Superior temporal gyrus (tissue), 1 donor: ENCODE measurements around the gene PTPRG.

Experiments used
- DNase-seq: peaks from one replicate; pipeline ENCODE4 v3.0.0-alpha.2; 2016; ENCODE audit errors: extremely low spot score

The PTPRG gene

DNA sequence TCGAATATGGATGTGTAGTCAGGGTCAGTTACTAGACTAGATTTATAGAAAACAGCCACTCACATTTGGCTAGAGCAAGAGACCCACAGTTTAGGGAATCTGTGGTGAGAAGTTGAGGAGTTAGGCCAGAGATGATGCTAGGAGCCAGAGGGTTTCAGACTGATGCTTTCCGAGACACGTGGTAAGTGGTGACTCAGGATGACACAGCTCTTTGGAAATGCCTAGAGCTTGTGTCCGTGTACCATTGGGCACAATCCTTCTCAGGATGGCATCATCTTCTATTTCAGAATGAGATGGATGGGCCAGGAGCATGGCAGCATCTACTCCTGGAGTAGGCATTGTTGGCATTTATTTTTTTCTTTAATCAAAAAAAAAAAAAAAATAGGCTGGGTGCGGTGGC is 28.5 kb downstream of the PTPRG start:
- DNase-seq = no peak

DNA sequence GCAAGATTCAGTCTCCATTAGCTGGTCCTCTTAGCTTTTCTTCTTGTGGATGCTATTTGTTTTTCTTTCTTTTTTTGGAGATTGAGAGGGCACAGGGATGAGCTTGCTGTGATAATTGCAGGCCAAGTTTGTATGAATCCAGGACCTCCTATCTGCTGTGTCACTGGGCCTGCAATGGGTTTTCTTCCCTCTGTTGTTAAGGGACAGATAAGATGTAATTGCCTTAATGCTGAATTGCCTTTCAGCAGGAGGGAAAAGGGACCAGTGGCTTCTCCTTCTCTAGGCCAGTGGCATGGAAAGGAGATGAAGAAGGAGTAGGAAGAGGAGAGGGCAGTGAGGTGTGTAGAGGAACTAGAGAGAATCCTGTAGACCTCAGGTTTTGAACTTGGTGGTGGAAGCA is 29.9 kb downstream of the PTPRG start:
- DNase-seq = no peak

DNA sequence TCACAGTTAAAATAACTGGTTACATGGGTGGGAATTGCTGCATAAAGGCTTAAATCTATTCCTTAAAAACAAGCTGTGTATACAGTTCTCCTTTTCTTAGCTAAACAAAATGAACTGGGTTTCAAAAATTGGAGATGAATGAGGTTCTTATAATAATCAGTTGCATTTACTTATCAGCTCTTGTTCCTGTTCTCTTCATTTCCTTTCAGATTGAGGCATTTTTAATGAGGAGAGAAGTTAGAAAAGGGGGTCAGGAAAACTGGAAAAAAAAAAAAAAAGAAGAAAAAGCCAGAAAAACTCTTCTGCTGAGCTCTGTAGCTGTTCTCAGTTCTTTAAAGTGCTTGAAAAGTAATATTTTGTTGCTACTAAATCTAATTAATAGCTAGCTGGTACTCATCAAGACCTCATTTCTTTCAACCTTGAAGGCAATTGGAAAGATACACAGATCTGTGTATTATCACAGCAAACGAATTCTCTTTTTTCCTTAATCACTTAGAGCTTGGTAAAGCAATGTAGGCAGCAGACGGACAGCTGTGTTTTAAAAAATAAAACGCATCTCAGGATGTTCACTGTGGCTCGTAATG is 32.2 kb downstream of the PTPRG start:
- DNase-seq = no peak

DNA sequence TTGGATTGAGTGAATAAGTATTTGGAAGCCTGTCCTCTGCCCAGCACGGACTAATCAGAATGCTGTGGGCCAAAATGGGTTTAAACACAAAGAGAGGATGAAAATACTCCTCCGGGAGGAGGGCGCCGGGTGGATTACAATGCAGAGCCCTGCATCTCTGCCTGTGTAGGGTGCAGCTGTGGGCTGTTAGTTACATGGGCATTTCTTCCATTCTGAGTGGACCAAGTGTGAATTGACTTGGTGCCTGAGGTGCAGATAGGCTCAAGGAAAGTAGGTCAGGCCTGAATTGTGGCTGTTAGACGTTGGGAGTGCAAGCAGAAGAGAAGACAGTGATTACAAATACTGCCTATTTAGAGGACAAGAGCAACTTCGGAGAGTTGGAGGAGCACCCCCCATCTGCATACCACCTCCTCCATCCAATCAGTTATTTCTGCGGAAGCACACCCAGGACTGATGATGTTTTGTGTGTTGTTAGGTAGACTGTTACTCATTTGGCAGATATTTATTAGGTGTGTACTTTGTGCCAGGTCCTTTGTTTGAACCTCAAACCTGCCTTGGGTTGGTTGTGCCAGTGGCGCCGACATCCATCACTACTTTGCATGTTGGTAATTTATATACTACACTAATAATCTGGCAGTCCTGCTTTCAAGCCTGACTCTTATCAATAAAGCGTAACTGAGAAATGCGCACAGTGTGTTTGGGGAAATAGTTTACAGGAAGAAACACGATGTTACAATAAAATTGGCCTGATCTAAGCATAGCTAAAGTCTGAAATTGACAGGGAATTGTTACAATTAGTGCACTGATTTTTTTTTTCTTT is 33.0 kb downstream of the PTPRG start:
- no peak for DNase-seq

DNA sequence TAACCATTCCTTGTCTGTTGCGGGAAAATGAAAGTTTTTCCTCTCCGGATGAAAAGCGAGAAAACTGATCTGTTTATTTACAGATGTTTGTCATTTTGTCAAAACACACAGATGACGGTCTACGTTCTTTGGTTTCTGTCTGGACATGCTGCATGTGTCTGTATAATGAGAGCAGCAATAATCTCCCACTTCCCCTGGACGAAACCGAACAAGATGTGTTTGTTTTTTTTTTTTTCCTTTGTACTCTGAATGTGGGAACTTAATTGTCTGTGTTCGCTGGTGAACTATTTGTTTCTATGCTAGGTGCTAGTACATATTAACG is 33.6 kb downstream of the PTPRG start:
- DNase-seq = no peak

DNA sequence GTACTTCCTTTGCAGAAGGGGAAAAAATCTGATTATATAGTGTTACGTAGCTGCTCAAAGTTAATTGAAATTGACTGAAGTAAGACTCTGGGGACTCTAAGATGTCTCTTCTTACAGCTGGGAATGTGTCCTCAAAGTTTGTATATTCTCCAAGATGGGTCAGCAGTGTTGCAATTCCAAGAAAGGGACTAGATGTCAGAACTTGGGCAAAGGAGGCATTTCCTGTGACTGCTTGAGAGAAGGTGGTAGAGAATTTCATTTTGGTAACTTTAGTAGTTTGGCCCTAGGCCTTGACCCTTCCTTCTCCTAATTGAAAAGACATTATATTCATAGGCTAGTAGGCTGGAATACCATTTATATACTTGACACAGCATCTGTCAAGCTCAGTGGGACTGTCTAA is 33.9 kb downstream of the PTPRG start:
- DNase-seq = no peak

DNA sequence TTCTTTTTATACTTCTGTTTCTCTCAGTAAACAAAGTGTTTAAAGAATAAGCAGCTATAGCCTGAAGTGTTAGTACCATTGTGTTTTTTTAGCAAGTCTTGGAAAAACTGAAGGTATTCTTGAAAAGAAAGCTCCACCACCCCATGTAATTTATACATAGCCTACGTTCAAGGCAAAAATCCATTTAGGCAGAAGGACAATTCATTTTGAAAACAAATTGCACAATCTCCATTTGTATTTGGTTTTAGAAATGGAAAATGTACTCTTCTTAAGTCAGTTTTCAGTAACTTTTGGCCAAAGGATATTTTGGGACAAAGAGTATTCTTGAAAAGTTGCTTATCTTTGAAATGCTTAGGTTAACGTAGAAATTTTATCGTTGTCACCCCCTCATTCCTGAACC is 34.5 kb downstream of the PTPRG start:
- DNase-seq = no peak

DNA sequence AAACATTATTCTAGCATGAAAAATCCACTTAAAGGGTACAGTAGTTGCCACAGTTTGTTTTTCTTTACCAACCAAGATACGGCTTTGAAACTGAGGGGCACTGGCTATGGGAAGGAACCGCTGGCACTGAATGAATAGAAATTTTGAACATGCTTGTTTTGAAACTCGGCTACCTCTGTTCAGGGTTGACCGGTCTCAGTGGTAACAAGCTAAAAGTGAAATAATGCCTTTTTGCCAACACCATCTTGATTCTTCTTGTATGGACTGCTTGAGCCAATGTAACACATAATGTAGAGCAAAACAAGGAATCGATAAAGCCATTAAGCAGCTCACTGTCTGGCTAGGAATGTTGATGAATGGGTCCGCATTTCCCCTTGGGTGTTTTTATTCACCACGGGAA is 36.5 kb downstream of the PTPRG start:
- no peak for DNase-seq

DNA sequence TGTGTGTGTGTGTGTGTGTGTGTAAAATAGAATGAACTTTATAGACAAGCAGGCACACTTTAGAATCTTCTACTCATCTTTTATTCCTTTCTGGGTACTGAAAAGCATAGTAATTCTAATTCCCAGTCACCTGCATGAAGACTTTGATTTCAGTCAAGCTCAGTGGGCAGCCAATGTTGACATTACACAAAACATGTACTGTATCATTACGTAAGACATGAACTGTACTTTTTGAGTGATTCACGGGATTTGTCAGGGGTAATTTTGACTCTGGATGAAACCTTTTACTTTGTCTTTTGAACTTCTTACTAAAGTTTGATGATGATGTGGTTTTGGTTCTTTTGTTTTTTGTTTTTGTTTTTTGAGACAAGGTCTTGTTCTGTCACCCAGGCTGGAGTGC is 38.8 kb downstream of the PTPRG start:
- no peak for DNase-seq

DNA sequence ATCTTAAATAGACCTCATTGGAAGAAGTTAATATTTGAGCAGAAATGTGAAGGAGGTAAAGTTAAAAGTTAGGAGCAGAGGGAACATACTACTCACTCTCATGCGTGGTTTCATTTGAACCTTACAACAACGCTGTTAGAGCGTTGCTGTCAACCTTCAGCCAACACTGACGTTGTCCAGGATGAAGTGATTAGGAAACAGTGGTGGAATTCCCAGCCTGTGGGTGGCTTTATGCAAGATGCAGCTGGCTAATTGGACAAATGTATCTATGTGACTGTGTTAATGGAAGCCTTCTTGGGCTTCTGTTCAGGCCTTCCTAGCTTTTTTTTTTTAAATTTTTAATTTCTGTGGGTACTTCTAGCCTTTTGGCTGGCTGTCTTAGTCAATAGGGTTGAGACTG is 40.5 kb downstream of the PTPRG start:
- DNase-seq = no peak

DNA sequence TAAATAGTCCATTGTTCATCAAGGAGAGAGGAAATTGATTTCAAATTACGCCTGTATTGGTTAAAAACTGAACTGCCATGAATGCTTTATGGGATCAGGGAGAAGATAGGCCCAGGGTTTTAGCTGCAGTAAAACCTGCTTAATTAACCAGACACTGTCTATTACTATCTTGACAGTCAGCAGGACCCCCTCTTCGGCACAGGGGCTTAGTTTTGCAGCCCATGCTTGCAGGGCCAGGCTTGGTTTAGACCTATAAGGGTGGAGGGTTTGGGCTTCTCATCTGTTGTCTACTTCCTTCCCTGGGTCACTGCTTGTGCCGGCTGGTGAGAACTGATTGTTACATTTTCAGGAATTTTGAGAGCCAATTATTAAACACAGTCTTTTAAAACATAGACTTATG is 41.1 kb downstream of the PTPRG start:
- DNase-seq = no peak

DNA sequence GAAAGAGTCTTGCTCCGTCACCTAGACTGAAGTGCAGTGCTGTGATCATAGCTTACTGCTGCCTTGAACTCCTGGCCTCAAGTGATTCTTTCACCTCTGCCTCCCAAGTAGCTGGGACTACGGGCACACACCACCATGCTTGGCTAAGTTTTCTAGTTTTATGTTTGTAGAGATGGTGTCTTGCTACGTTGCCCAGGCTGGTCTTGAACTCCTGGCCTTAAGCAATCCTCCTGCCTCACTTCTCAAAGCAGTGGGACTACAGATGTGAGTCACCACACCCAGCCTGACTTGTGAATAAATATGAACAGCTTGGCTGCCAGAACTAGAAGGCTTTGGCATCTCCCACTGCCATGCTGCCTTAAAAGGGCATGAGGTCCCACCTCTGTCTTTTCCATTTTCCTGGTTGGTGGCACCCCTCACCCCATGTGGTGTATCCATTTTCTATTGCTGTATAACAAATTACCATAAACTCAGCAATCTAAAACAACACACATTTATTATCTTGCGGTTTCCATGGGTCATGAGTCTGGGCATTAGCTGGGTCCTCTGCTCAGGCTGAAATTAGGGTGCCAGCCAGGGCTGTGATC is 44.3 kb downstream of the PTPRG start:
- no peak for DNase-seq

DNA sequence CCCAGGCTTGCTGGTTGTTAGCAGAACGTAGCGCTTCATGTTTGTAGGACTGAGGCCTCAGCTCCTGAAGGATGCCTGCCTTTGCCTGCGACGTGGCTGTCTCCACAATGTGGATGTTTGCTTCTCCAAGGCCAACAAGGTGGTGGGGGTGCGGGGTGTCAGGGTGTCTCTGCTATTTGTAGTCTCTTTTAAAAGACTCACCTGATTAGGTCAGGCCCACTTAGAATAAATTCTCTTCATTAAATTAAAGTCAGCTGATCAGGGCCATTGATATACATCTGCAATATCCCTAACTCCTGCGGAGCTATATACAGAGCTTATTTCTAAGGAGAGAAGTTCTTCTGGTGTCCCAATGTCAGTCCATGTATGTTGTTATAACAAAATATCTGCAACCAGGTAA is 44.8 kb downstream of the PTPRG start:
- DNase-seq = no peak

DNA sequence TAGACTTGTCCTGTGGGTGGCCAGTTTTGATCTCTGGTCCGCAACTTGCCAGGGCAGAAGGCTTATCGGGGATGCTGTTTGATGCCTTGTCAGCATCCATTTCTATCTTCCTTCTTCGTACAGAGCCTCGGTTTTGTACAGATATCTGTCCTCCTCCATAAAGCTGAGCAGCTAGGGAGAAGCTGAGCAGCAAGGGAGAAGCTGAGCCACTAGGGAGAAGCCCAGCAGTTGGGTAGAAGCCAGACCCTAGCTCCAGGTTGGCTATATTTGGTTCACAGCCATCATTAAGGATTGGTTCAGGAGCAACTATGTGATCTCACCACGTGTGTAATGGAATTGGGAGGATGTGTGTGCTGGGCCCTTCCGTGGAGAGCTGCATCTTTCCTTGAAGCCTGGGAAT is 46.7 kb downstream of the PTPRG start:
- no peak for DNase-seq

DNA sequence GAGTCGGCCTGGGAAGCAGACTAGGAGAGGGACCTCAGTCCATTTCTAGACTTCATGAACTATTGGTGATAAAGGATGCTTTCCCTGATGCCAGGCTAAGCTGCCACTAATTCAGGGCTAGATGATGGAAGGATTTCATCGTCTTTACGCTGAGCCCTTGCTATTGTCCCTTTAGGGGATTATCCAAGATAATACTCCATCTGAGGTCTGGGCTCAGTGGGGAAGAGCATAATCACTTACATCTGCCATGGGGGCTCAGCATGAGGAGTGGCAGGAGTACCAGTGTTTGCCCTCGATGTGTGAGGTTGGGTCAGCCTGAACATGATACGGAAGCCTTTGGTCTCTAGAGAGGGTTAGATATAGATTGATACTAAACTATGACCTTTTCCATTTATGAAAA is 47.3 kb downstream of the PTPRG start:
- DNase-seq = no peak

DNA sequence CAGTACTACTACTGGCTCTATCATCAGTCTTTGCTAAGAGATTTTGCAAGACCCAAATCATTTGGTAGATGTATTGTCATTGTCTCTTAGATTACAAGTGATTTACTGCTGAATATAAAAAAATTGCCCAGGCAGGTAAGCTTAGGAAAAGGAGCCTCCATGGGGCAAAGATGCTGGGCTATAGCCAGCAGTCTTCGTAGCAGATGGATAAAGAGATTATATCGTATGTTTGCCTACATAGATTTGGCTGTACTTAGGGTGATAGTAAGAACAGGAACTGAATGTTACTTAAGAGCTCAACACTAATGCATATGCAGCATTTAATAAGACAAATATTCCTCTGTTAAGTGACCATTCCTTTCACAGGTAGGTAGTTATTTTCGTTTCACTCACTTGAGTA is 48.9 kb downstream of the PTPRG start:
- DNase-seq = no peak

DNA sequence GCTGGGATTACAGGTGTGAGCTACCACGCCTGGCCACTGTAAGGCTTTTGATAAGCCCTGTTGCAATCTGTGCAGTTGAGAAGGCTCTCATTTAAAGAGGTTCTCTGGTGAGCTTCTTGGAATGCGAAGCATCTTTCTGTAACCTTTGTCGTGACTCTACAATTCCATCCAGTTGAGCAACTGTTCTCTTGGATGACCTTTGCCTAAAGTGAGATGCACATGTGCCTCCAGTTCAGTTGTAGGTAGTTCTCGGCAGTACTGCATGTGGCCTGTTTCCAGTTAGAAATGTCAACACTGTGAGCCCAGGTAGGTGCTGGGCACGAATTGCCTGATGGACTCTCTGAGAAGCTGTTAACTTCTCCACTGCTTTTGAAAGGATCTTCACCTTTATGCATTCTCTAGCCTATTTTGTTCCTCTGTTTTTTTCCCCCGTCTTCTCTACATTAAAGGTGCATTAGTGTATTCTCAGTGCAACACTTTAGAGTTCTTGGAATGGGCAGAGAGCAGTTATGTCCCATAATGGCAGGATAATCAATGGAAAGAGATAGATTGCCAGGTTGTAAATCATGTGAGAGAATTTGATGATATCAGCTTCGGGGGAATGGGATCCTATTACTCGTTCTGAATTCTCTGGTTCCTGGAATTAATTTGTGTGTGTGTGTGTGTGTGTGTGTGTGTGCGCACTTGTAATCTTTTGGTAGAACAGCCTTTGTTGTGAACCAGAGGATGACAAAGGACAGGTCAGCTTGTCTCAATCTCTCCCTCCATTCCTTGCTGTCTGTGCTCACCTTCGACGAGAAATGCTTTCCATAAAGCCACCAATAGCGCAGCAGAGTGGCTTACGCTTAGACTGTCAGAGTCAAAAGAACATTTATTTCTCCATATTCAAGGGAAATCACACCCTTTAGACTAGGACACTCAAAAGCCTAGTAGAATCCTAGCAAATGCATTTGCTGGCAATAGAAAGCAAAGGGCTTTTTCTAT is 51.1 kb downstream of the PTPRG start:
- no peak for DNase-seq

DNA sequence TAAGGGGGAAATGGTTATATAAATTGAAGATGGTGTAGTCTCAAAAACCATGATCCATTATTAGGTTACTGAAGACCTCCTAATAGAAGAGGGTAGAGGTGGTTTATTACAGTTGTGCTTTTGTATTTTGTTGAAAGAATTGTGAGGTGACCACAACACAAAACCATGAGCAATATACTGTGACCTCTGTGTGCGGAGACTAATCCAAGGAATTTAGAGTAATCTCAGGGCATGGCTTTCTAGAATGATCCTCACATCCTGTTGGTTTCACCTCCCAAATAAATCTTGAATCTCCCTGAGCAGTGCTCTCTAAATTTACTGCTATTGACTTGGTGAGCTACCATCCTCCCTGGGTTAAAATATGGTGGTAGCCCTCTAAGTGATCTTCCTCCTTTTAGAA is 52.3 kb downstream of the PTPRG start:
- no peak for DNase-seq

DNA sequence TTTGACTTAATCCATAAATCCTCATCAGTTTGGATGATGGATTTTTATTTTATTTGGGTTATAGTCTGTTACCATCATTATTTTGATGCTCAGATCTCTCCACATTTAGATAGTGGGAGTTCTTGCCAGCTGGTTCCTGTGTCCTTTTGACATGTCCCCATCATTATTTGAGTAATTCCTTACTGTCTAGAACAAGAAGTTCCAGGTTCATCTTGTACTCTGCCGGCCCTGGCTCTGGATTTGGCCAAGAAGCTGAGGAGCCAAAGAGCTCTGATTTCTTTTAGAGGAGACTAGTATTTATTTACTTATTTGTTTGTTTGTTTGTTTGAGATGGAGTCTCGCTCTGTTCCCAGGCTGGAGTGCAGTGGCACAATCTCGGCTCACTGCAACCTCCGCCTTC is 54.3 kb downstream of the PTPRG start:
- DNase-seq = no peak

DNA sequence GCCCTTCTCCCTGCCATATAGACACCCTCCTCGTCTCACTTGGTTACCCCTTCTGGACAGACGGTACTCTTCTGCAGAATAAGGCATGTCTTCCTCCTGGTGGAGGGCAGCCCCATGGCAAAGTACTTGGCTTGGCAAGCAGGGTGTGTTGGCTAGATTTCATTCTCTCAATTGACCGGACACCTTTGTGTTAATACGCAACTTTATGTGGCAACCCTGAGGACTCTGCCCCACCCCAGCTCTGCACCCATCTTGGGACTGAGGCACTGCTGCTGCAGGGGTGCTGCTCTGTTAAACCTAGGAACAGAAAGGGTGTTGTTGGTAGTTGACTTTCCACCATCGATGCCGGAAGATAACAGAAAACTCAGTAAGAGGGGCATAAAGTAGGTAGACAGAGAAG is 55.2 kb downstream of the PTPRG start:
- DNase-seq = no peak

DNA sequence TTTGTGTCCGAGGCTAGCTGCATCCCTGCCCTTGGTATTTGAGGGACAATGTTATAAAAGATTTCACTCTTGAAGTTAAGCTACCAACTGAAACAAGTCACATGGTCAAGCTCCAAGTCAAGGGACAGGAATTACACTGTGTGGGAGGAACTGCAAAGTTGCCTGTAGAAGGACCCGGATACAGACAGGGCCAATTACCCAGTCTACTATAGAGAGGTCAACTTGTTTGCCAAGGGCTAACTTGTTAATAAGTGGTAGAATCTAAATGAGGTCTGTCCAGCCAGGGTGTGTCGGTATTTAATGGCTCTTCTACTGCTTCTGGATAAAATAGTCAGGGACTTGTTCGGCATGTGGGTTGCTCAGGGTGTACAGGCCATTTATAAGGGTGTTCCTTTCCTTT is 55.7 kb downstream of the PTPRG start:
- DNase-seq = no peak

DNA sequence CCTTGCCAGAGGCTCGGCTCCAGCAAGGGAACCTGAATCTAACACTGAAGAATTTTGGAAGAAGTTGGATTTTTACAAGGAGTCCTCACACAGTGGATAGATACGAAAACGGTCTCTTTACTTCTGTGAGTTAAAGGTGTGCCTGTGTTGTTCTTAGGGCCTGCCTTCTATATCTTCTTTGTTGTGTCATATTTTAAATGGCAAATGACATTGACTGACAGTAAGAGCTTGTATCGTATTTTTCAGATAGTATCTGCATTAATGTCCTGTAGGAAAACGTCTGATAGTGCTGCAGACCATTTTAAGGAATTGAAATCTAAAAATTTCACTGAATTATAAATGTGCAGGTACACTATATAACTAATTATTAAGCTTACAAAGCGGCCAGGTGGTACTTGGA is 56.3 kb downstream of the PTPRG start:
- DNase-seq = no peak
